PC-9 (cell line): ENCODE results near the gene DCN.

Source experiments
- EZH2 ChIP-seq: fragments of 200-600 bp; sonication (generic); IDR thresholded peaks from 2 replicates; pipeline ENCODE4 v1.8.0; 2017; ENCODE audit warnings: antibody characterized with exemption, low read depth
- TF ChIP-seq, protein P1 (sequence below): fragments of 200-600 bp; sonication (generic); conservative IDR thresholded peaks from 2 replicates; pipeline ENCODE4 v1.6.1; 2017; ENCODE audit warnings: mixed run types, antibody characterized with exemption, mild to moderate bottlenecking, moderate library complexity

DNA sequence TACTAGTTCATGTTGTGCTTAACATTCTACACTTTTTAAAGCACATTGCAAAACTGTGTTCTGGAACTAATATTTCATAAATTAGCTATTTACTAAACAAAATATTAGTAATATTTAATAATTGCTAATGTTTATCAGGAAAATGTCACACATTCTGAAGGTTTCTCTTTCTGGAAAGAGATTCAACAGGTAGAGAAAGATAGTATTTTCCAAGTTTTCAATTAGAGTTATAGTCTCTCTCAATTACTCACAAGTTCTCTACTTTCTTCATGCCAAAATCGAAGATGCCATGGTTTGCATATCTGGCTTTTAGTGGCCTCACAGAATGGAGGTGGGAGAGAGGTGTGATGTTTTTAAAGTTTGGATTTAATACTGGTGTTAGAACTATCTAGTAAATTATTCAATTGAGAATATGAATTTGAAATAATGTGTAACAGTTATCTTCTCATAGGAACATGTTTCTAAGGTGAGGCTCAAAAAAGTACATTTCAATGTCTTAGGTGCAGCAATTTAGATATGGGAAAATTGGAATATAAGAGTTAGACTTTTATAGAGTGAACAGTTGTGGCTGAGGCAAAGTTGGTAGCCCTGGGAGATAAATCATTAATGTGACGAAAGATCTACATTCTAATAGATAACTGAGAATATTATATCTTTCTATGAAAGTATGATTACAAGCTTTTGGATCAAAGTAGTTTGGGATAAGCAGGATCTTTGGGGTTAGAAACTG, 72.9 kb downstream of the DCN start:
- TF ChIP-seq, protein P1, sequence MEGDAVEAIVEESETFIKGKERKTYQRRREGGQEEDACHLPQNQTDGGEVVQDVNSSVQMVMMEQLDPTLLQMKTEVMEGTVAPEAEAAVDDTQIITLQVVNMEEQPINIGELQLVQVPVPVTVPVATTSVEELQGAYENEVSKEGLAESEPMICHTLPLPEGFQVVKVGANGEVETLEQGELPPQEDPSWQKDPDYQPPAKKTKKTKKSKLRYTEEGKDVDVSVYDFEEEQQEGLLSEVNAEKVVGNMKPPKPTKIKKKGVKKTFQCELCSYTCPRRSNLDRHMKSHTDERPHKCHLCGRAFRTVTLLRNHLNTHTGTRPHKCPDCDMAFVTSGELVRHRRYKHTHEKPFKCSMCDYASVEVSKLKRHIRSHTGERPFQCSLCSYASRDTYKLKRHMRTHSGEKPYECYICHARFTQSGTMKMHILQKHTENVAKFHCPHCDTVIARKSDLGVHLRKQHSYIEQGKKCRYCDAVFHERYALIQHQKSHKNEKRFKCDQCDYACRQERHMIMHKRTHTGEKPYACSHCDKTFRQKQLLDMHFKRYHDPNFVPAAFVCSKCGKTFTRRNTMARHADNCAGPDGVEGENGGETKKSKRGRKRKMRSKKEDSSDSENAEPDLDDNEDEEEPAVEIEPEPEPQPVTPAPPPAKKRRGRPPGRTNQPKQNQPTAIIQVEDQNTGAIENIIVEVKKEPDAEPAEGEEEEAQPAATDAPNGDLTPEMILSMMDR = no peak
- no peak for TF ChIP-seq EZH2
